ENCODE results near the gene ALKBH3. TPM values are rescaled to one million over a fixed set of nuclear protein-coding genes. Genes with fewer than 3 reads are reported as not detected.

Gene ALKBH3
- total RNA-seq, 6 donors from 2014 or later, result 23.9 to 60.8 (median 27.6) TPM

DNA sequence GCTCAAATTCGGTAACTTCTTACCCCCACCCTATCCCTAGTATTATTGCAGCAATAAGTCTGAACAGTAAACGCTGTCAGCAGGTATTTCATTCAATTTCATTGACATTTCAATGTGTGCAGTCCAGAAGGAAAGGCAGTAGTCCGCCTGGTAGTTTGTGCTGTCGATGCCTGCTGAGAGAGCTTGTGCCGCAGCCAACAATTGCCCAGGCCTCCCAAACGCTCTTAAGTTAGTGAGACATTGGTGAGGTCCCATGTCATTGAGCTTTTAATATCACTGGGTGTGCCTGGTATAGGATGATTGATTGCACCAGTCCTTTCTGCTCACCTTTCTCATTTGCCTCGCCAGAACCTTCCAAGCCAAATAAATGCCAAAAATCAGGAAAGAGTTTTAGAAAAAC is 28.1 kb downstream of the ALKBH3 start:
- peaks cover 0 to 7% (median 3%) of the 10 kb centered on the region in 4 donors for H3K4me1 ChIP-seq
- WGBS, 2 donors, result 92% methylated on average over 7 of the region's 7 CpGs
- H3K27me3 ChIP-seq, result no peaks in the 10 kb centered on the region
- no peak overlapping the region for H3K27ac ChIP-seq
- H3K36me3 ChIP-seq, result peaks cover 0 to 46% (median 2%) of the 10 kb centered on the region in 4 donors
- ATAC-seq (ENCODE audit: low FRiP score in 2 of 2) (no peak), DNase-seq (no peak)
- H3K9me3 ChIP-seq, result no peaks in the 10 kb centered on the region
- H3K4me3 ChIP-seq, result no peak overlapping the region
- TF ChIP-seq POLR2AphosphoS5 (IDR thresholded peaks at IDR 0.05), result no peak
- TF ChIP-seq, protein P1, sequence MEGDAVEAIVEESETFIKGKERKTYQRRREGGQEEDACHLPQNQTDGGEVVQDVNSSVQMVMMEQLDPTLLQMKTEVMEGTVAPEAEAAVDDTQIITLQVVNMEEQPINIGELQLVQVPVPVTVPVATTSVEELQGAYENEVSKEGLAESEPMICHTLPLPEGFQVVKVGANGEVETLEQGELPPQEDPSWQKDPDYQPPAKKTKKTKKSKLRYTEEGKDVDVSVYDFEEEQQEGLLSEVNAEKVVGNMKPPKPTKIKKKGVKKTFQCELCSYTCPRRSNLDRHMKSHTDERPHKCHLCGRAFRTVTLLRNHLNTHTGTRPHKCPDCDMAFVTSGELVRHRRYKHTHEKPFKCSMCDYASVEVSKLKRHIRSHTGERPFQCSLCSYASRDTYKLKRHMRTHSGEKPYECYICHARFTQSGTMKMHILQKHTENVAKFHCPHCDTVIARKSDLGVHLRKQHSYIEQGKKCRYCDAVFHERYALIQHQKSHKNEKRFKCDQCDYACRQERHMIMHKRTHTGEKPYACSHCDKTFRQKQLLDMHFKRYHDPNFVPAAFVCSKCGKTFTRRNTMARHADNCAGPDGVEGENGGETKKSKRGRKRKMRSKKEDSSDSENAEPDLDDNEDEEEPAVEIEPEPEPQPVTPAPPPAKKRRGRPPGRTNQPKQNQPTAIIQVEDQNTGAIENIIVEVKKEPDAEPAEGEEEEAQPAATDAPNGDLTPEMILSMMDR (IDR thresholded peaks at IDR 0.05), result no peak
- TF ChIP-seq POLR2A (IDR thresholded peaks at IDR 0.05), result no peak
- no peak for TF ChIP-seq EP300 (IDR thresholded peaks at IDR 0.05)

DNA sequence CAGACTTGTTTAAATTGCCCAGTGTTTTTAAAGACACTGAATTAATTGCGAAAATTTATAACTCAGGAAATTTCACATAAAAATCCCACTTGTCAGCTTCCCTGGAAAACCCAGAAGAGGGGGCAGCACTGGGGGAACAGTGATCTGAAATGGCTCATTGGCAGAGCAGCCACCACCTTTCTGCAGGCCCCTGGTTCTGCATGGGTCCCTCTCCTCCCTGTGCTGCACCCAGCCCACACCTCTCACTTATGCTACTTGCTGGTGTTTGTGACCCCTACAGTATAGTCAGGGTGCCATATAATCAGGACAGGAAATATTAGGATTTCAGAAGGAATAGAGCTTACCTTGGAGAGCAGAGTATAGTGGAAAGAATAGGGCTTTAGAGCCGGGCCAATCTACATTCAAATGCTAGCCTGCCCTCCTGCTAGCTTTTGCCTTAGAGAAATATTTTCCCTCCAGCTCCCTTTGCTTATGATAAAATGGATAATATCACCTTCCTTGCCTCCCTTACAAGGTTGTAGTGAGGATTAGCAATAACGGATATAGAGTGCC is 33.3 kb downstream of the ALKBH3 start:
- H3K9me3 ChIP-seq, result no peaks in the 10 kb centered on the region
- TF ChIP-seq, protein P1 (IDR thresholded peaks at IDR 0.05), result no peak
- TF ChIP-seq POLR2AphosphoS5 (IDR thresholded peaks at IDR 0.05) (no peak), EP300 (IDR thresholded peaks at IDR 0.05) (no peak), POLR2A (IDR thresholded peaks at IDR 0.05) (no peak)
- H3K4me1 ChIP-seq, result peaks cover 0 to 16% (median 8%) of the 10 kb centered on the region in 4 donors
- H3K4me3 ChIP-seq, result no peak overlapping the region
- ATAC-seq (ENCODE audit: low FRiP score in 2 of 2), result no peak
- 89 to 90% methylated on average over 3 of the region's 3 CpGs for WGBS, 2 donors
- peaks cover under 1 to 45% (median 5%) of the 10 kb centered on the region in 4 donors for H3K36me3 ChIP-seq
- H3K27me3 ChIP-seq, result no peaks in the 10 kb centered on the region
- DNase-seq, result no peak
- no peak overlapping the region for H3K27ac ChIP-seq

- H3K4me1 ChIP-seq, result peaks cover 0 to 16% (median 8%) of the 10 kb centered on the region in 4 donors
Measured at GRCh38 chr11:43914466-43914865, 33.8 kb downstream of the ALKBH3 start.

DNA sequence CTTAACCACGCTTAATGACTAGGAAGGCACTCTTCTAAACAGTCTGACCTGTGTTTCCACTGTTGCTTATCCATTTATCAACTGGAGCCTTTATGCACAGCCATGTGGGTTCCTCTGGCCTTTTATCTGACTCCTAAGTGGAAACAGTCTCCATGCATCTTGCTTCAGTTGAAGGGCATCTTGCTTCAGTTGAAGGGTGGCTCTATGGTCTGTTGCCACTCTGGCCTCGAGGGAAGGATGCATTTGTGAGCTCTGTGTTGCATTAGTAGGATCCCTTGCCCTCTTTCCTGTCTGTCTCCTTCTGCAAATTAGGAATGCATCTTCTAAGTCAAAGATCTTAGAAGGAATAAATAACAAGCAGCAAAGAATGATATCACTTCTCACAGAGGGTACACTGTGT is 36.0 kb downstream of the ALKBH3 start:
- WGBS, 2 donors, result 67 to 82% methylated on average over 2 of the region's 2 CpGs

More at GRCh38 chr11:43914466-43914865, 33.8 kb downstream of the ALKBH3 start:
- TF ChIP-seq POLR2AphosphoS5 (IDR thresholded peaks at IDR 0.05) (no peak), POLR2A (IDR thresholded peaks at IDR 0.05) (no peak), EP300 (IDR thresholded peaks at IDR 0.05) (no peak)
- TF ChIP-seq, protein P1 (IDR thresholded peaks at IDR 0.05), result no peak
- DNase-seq (no peak), ATAC-seq (ENCODE audit: low FRiP score in 2 of 2) (no peak)
- Histone ChIP-seq H3K27ac (no peak overlapping the region), H3K27me3 (no peaks in the 10 kb centered on the region), H3K4me3 (no peak overlapping the region), H3K9me3 (no peaks in the 10 kb centered on the region), H3K36me3 (peaks cover 3 to 47% (median 9%) of the 10 kb centered on the region in 4 donors)
- 39 to 70% methylated on average over 1 of the region's 1 CpG for WGBS, 2 donors

DNA sequence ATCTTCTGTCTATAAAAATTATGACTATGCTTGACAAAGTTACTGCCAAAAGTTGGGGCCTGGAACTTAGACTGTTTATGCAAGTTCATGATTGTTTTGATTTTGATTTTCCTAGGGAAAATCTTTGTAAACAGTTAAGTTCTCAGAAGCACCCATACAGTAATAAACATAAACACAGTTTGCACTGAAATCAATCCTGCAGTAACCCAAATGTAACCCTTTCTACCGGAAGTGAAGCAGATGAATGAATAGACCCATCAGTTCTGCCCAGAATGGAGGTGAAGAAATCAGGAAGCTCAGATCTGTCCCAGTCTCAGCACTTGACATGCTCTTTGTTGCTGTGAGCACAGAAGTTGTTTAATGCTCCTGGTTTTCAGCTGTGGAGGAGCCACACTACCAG is 37.2 kb downstream of the ALKBH3 start:
- WGBS, 2 donors, result 25 to 67% methylated on average over 1 of the region's 1 CpG
- TF ChIP-seq, protein P1 (IDR thresholded peaks at IDR 0.05), result no peak
- TF ChIP-seq POLR2AphosphoS5 (IDR thresholded peaks at IDR 0.05), result no peak
- TF ChIP-seq POLR2A (IDR thresholded peaks at IDR 0.05), result no peak
- no peak for TF ChIP-seq EP300 (IDR thresholded peaks at IDR 0.05)
- peak overlapping the region in 2 of 4 donors; percentile 35 to 51 for H3K27ac ChIP-seq
- H3K36me3 ChIP-seq, result peaks cover 3 to 44% (median 22%) of the 10 kb centered on the region in 4 donors
- ATAC-seq (ENCODE audit: low FRiP score in 2 of 2), result no peak
- no peak for DNase-seq
- H3K9me3 ChIP-seq, result no peaks in the 10 kb centered on the region
- H3K27me3 ChIP-seq, result no peaks in the 10 kb centered on the region
- H3K4me3 ChIP-seq, result no peak overlapping the region
- H3K4me1 ChIP-seq, result peaks cover 16 to 29% (median 22%) of the 10 kb centered on the region in 4 donors

More for the DNA sequence above, 36.0 kb downstream of the ALKBH3 start:
- no peak for TF ChIP-seq EP300 (IDR thresholded peaks at IDR 0.05)
- DNase-seq, result no peak
- H3K4me1 ChIP-seq, result peaks cover 13 to 29% (median 21%) of the 10 kb centered on the region in 4 donors
- peaks cover 3 to 51% (median 20%) of the 10 kb centered on the region in 4 donors for H3K36me3 ChIP-seq
- H3K27ac ChIP-seq, result no peak overlapping the region
- no peak overlapping the region for H3K4me3 ChIP-seq
- ATAC-seq (ENCODE audit: low FRiP score in 2 of 2), result no peak
- no peaks in the 10 kb centered on the region for H3K9me3 ChIP-seq
- no peaks in the 10 kb centered on the region for H3K27me3 ChIP-seq

All from upper lobe of left lung (tissue), 6 donors.